Measurements from ENCODE around the gene CERS4.

- TF ChIP-seq CTCF (IDR thresholded peaks at IDR 0.05; ENCODE audit: insufficient read depth, low read length, poor library complexity, severe bottlenecking): no peak
- no peak for TF ChIP-seq EZH2phosphoT487 (conservative IDR thresholded peaks at IDR 0.05; ENCODE audit: low read length)
These were observed 14.5 kb upstream of the CERS4 start for GRCh38 chr19:8194528-8195267.

Data from SU-DHL-6 (cell line).